Suppressor macrophage (primary cell): Measurements from ENCODE around the gene RORC.

Source experiments
- DNase-seq, 4 experiments: peaks; one replicate each; pipeline ENCODE4 v3.0.0-alpha.2; 2020 to 2022

The RORC gene

DNA sequence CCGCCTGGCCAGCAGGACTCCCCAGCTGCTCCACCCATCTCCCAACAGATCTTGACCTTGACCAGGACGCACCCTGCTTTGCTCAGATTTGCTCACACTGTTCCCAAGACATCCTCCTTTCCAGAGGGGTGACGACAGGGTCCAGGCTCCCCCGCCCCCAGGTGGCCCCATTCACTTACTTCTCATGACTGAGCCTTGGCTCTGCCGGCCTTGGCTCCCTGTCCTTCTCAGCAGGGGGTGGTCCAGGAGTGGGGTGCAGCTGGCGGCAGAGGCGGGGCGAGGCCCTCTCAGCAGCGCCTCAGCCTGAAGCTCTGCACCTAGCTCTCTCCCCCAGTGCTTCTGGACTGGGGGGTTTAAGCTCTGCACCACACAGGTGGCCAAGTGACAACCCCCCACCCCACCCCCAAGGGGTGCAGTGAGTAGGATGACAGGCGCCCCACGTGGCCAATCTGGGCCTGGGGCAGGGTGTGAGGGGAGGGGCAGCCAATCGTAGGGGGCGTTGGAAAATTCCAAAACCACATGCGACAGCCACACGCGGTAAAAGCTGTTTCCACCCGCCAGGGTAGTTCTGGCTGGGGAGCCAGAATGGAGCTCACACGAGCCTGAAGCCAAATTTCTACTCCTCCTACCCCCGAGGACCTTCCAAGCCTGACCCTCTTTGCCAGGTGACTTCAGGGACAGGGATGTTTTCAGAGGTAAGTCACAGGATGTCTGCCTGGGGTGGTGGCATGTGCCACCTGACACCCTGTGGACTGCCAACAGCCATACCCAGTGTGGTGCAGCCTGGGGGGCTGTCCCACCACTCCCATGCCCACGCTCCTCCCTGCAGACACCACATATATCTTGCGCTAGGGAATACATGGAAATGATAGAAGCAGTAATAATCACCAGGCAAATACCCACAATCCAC, 5.6 kb downstream of the RORC start:
- no peak for DNase-seq

DNA sequence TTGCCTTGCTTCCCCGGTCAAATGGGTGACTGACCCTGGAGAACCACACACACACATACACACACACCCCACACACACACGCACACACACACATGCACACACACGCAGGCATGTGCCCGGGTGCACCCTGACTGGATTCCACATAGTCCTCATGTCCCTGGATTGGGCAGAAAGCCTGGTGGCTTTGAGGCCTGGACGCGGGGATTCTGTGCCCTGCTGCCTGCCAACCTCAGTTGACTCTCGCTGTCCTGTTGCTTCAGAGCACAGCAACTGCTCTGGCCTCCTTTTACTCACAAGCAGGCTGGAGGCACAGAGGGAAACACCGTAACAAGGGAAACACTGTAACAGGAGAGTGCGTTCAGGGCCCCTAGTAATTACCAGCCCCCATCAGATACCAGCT, 6.4 kb downstream of the RORC start:
- DNase-seq, result no peak

DNA sequence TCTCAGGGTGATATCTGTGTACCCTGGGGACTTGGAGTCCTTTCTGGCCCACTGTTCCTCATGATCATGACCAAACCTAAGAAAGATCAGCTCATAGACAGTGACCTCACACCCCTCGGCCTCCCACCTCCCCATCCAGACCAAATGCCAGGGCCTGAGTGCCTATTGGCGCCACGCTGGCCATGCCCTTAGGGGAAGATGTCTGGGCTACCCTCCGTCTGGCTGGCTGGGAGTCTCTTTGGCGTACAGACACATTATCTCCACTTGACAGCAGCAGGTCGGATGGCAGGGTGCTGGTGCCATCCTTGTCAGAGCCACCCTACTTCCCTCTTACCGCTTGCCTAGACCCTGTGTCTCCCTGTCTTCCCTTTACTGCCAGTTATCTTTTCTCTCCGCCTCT, 8.4 kb downstream of the RORC start:
- DNase-seq, result no peak

DNA sequence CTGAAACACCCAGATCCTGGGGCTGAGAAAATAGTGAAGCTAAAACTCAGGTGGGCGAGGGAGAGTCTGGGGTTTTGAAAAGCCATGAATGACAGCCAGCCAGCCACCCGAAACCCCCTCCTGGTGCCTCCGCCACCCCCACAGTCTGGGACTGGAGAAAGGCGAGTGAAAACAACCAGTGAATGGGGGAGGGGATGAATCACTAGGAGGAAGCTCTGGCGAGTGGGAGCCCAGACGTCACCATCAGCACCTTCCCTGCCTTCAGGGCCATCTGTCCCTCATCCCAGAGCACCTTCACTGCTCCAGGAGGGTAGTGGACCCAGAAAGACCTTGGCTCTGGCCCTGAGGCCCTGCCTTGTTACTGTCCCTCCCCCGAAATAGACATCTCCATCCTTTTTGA, 9.2 kb downstream of the RORC start:
- peak; percentile 38 to 68 (median 64) for DNase-seq

DNA sequence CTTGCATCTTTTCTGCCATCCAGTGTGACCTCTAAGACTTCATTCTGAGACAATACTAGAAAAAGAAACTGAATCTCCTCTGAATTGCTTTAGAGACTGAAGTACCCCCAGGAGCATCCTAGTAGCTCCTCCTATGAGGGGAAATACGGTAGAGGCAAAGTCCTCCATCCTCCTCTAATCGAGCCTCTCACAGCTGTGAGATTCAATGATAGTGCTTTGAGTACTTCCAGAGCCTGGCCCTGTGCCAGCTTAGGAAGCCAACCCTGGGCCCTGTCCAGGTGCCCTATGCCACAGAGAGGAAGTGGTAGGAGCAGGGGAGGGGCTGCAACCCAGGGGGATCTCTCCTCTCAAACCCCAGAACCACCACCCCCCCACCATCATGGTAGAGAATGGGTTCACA, 10.7 kb downstream of the RORC start:
- no peak for DNase-seq

DNA sequence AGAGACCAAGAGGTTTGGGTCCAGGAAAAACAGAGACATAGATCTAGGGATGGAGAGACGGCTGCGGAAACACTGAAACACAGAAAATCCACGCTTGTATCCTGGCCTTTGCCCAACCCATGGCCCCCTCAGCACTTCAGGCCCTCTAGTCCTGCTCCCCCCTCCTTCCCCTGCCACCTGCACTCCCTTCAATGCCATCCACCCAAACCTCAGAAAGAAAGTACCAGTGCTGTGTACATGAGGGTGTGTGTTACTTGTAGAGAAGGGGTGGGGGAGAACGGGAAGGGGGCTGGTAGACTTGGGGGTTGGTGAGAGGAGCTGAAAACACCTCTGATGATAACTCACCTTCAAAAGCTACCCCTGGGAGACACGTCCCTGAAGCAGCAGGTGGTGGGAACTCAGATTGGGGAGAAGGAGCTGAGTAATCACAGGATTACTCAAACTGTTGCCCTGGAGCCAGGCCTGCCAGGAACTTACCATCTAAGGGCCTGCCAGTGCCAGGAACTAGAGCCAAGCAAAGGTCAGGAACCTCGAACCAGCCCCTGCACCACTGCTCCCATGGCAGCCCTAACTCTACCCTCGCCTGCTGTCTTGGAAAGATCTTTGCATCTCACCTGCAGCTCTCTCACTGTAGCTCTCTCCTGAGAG, 11.5 kb downstream of the RORC start:
- peak in 1 of 4 experiments; percentile 29 for DNase-seq

DNA sequence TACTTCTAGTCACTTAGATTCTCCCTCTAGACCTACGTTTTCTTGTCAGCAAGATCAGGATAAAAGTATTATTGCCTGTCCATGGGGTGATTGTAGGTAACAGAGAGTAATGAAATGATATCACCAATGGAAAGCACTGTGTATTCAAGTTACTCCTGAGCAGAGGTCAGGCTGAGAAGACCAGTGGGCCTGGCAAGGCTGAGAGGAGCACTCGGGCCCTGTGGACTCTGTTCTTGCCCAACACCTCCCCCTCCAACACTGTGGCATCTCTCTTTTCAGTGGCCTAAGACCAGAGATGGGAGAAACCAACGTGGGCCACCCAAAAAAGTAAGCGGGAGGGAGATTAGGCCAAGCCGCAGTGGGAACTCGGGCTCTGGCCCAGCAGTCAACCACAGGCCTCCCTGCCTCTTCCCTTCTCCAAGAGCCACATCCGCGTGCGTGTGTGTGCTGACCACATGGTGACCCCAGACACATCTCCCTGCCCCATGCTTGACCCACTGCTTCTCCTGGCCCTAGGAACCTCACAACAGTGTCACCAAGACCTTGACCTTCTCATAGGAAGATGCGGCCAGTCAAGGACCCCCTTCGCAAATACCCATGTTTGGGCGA, 12.3 kb downstream of the RORC start:
- no peak for DNase-seq

DNA sequence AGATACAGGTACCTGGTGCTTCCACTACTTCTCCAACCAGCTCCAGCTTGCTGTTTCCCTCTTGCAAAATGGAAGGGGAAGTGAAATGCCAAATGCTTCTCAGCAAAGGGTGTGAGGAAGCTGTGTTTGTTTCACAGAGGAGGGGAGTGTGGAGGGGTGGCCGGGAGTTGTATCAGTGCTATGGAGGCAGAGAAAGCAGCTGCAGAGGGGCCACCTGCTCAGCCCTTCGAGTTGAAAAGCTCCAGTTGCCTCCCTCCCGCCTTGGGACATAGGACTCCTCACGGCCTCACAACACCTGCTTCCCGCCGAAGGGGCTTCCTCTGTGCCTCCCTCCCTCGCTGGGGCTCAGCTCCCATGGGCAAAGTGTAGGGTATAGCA, 14.3 kb downstream of the RORC start:
- DNase-seq, result peak; percentile 52 to 71 (median 58)

DNA sequence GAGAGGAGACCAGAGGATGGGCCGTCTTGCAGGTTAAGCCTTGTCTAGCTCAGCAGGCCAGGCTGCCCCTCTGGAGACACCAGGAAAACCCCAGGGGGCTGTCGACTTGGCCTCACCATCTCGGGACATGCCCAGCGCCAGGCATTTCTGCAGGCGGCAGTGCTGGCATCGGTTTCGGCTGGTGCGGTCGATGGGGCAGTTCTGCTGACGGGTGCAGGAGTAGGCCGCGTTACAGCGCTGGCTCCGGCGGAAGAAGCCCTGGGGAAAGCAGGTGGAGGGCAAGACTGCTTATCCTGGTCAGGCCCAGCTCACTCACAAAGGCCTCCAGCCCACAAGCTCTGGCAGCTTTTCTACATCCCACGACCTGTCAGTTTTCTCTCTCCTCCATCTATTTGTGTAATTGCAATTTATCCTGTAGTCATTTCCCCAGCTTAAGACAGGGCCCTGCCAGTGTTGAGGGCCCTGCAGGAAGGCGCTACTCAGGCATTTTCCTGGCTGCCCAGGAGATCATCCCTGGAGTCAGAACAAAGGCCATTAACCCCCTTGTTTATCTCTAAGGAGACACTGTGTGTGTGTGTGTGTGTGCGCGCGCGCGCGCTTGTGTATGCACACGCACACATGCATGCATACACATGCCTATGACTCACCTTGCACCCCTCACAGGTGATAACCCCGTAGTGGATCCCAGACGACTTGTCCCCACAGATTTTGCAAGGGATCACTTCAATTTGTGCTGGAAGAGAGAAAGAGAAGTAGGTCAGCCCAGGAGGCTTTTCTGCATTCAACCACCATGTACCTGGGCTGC, 14.9 kb downstream of the RORC start:
- no peak for DNase-seq

DNA sequence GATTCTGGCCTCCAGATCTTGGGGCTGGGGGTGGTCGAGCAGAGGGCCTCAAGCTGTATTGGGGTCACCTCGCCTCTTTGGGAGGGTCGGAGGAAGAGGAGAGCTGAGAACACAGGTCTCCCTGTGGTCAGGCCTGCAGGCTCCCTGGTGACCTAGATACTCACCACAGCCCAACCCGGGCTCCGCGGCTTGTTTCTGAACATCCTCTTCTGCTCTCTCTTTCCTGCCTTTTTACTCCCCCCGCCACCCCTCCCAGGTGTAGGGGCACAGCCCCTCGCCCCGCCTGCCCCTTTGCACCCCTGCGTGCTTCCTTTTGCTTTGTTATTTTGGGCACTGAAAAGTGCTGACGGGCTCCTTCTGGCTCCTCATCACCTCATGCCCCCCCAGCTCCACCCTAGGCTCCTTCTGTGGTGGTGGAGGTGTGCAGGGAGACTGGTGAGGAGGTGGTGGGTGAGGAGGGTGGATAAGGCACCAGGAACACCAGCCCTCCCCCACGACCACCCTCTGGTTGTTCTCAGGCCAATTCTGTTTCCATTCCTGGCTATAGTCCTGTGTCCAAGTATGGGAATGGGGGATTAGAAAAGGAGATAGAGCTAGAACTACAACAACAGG, 15.8 kb downstream of the RORC start:
- DNase-seq, result no peak

DNA sequence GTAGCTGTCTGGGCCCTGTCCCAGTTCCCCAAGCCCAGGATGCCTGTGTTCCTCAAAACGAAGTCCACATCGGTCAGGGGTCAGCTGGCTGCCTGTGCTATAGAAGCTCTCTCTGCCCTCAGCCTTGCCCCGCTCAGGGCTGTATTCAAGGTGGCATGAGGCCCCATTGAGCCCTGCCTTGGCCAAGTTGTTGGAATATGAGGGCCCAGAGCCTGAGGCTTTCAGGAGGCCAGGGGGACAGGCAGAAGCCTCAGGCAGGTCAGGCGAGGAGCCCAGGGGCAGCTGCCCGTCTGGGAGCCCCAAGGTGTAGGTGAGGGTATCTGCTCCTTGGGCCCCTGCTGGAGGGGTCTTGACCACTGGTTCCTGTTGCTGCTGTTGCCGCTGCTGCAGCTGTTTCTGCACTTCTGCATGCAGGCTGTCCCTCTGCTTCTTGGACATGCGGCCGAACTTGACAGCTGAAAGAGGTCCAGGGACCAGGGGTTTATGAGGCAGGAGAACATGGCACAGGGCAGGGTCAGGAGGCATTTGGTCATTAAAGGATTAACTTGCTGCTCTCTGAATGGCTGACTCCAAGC, 16.5 kb downstream of the RORC start:
- DNase-seq, result no peak

DNA sequence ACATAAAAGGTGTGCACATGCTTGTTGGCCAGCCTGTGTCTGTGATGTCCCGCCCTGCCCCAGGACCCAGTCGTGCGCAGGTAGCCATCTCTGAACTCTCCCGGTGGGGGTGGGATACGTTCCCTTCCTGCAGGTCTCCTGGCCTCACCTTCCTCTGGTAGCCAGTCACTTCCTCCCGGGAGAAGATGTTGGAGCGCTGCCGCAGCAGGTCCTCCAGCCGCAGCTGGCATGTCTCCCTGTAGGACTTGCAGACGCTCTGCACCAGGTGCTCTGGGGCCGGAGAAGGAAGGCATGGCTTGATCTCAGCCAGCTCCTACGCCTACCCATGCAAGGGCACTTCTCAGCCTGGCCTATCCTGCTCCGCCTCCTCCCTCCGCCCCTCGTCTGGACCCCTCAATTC, 17.2 kb downstream of the RORC start:
- DNase-seq, result no peak

DNA sequence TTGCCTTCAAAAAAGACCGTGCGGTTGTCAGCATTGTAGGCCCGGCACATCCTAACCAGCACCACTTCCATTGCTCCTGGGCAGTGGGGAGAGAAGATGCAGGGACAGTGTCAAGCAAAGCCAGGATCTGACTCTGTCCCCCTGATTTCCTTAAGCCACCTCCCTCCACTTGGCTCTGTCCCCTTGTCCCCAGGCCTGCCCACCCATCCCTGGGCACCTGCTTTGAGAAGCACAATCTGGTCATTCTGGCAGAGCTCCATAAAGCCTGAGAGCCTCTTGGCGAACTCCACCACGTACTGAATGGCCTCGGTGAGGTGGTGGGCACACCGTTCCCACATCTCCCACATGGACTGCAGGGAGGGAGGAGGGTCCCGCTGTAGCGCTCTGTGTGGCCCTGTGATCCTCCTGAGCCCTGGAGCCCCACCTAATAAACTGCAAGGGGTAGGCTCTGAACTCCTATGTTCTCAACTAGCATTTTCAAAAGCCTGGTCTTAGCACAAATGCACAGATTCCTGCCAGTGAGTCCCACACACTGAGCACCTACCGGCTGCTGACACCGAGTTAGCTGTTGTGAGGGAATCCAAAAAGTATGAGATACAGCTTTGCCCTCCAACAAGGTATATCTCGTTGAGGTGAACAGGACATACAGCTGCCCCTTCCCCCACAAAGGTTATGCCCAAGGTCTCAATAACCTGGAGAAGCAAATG, 18.2 kb downstream of the RORC start:
- no peak for DNase-seq

DNA sequence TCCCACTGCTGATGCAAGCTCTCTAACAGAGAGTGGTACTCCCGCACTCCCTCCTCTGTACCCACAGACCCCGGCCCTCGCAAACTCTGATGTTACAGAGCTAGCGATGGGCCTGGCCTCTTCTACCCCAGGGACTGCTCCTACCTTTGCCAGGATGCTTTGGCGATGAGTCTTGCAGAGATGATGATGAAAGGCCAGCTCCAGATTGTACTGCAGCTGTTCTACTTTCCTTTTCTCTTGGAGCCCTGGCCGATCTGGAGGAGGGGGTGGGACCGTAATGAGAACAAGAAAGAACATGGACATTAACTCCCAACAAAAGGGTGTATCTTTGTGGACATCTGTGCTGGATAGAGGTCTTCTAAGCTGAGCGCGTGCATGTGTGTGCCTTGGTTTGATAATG, 20.4 kb downstream of the RORC start:
- DNase-seq, result no peak

DNA sequence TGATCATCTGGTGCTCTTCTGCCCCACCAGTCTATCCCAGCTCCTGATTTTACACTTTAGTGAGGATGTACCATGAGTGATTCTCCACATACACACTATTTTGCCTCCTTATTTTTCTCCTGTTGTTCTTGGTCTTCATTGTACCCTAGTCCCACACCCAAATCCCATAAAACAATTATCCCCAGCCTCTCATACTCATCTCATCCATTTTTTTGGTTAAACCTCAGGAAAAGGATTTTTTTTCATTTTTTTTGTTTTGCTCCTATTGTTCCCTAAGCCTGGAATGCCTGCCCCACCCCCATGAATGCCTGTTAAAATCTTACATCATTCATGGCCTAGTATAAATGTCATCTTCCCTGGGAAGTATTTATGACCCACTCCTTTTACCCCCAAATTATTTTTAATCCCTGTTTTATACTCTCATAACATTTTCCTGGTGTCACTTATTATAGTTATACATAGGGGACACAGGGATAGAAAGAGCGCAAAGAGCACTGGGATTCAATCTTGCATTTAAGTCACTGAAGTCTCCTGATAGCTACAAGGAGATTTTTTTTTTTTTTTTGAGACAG, 21.5 kb downstream of the RORC start:
- DNase-seq, result no peak

DNA sequence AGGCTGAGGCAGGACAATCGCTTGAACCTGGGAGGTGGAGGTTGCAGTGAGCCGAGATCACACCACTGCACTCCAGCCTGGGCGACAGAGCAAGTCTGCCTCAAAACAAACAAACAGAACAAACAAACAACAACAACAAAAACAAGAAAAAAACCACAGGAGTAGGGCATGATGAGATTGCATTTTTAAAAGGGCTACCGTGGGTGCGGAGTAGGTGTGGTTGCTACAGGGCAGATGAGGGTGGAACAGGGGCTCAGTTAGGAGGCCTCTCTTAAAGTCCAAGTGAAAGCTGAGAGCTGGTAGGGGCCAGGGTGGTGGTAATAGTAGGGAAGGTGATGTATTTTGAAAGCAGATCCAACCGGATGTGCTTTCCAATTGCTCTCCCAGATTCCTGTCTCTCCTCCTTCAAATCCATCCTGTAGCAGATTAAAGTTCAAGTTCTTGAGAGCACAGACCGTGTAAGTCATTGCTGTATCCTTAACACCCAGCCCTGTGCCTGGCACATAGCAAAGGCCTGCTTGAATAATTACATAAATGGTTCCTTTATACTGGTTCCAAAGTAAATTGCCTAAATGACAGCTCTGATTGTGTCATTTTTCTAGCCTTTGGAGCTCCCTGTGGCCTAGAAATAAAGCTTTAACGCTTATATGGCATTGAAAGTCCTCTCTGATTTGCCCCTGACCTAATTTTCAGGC, 22.2 kb downstream of the RORC start:
- no peak for DNase-seq

DNA sequence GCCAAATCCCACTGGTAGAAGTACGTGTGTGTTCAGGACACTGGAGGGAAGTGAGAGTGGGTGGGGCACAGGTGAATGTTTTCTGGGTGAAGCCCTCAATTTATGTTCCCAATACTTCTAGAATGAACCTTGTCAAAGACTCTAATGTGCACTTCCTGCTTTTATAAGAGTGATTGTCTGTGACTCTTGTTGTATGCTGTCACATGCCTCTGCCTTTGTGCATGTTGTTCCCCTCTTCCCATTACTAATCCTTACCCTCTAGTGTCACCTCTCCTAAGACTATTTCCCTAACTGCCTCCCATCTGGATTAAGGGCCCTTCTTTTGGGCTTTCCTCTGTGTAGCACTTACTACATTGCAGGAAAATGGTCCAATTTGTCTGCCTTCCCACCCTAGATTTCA, 23.8 kb downstream of the RORC start:
- peak; percentile 25 to 54 (median 41) for DNase-seq

DNA sequence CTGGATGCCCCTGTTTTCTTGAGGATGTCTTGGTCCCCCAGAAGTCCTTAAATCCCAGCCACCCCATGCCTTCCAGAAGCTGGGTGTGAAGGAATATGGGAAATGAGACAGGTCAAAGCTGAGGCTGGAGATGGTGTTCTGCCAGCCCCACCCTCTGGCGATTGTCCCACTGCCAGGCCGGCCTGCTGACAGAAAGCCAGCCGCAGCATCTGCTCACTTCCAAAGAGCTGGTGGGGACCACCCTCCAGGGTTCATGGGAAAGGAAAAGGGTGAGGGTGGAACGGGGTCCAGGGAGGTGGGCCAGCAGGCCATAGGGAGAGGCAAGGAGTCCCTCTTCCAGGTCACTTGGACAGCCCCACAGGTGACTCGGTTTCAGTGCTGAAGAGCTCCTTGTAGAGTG, 24.5 kb downstream of the RORC start:
- DNase-seq, result no peak

DNA sequence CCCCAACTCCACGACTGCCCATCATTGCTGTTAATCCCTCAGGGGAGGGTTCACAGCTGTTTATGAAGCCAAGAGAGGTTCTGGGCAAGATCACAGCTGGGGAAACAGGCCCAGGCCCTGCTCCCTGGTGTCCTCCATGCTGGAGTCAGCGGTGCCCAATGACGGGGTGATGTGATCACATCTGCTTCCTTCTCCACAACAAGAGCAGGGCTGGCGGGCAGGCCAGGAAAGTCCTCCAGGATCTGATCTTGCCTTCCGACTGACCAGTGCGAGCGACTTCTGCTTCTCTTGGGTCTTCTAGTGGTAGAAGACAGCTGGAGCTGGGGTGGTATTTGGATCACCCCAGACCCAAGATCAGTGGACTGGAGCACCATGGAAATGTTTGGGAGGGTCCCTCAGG, 25.4 kb downstream of the RORC start:
- DNase-seq, result no peak

DNA sequence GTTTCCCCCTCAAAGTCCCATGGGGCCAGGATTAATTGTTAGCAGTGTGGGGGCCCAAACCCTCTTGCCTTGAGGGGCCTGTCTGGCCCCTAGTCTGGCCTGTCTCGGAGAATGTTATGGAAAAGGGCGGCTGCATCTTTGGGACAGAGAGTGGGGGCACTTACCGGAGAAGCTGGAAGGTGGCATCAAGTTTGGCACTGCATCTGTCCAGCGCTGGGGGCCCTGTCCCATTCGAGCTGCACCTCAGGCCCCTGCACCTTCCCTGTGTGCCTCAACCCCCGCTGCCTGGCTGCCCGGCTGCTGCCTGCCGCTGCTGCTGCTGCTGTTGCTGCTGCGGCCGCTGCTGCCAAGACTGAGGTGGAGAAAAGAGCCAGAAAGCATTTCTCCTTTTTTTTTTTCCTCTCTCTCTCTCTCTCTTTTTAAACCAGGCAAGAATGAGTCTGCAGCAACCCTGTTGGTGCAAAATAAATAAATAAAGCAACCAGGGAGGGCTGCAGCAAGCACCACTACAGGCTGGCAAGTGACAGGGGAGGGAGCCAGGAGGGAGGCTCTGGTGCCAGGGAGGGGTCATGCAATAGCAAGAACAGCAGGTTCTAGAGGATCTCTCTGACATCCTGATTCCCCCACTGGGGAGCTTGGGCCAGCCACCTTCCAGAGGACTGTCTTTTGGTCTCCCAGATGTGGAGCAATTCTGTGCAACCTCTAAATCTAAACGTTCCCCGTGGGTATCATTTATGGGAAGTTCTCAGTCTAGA, 26.4 kb downstream of the RORC start, which contains the start of gene LINGO4:
TSS of gene LINGO4 (minus strand) at position 354 of the 755 bp plus-strand sequence. CDS start 2,715 bp downstream, outside the sequence.
- no peak for DNase-seq
